Esophagus squamous epithelium (tissue), 4 donors: ENCODE measurements around the gene AFG3L2.

Source experiments
- CTCF ChIP-seq, 6 experiments: fragments of 450-650 bp in 4 of 6; fragments of 200-600 bp in 2 of 6; sonication (generic) in 2 of 6; IDR thresholded peaks; one replicate each; pipeline ENCODE4 v1.5.1; 2016 to 2019; ENCODE audit warnings: antibody characterized with exemption in 6 of 6, mild to moderate bottlenecking in 4 of 6, moderate library complexity in 4 of 6
- POLR2A ChIP-seq, 4 donors: fragments of 450-650 bp; IDR thresholded peaks; one replicate each; pipeline ENCODE4 v1.6.1; 2017; ENCODE audit warnings: antibody characterized with exemption in 4 of 4, mild to moderate bottlenecking in 4 of 4, moderate library complexity in 3 of 4

GRCh38 chr18:12422936-12423335 is 45.9 kb upstream of the AFG3L2 start:
- TF ChIP-seq CTCF (IDR thresholded peaks at IDR 0.05) (peak in 1 of 6 experiments; percentile 7), POLR2A (IDR thresholded peaks at IDR 0.05) (no peak)
